Breast epithelium (tissue), 3 donors: ENCODE data around the gene GUCA2A.

Experiments
- POLR2A ChIP-seq: fragments of 450-650 bp; IDR thresholded peaks from one replicate; pipeline ENCODE4 v1.6.1; 2016; ENCODE audit warnings: antibody characterized with exemption, mild to moderate bottlenecking, moderate library complexity
- POLR2AphosphoS5 ChIP-seq, 3 donors: sonication (generic); formaldehyde crosslinking; IDR thresholded peaks; one replicate each; pipeline ENCODE4 v1.6.1; 2017; ENCODE audit warnings: antibody characterized with exemption in 3 of 3
- TF ChIP-seq, protein P1 (sequence below), 3 donors: fragments of 450-650 bp; IDR thresholded peaks; one replicate each; pipeline ENCODE4 v1.5.1; 2016 to 2017; ENCODE audit warnings: antibody characterized with exemption in 3 of 3, mild to moderate bottlenecking in 3 of 3, moderate library complexity in 3 of 3

DNA sequence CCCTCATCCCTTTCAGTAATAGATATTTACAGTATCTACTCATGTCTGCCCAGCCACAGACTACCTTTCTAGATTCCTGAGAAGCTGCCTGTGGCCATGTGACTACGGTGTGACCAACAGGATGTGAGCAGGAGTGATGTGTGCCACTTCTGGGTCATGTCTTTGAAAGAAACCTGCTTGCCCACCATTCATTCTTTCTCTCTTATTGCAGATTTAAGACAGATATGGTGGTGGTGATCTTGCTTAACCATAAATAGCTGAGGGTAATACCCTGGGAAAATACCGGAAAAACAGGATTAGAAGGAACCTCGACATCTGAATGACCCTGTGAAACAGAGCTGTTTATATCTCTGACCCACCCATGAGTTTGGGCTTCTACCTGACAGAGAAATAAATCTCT, 41.6 kb upstream of the GUCA2A start:
- TF ChIP-seq POLR2A (no peak), POLR2AphosphoS5 (IDR thresholded peaks at IDR 0.05) (no peak)
- TF ChIP-seq, protein P1, sequence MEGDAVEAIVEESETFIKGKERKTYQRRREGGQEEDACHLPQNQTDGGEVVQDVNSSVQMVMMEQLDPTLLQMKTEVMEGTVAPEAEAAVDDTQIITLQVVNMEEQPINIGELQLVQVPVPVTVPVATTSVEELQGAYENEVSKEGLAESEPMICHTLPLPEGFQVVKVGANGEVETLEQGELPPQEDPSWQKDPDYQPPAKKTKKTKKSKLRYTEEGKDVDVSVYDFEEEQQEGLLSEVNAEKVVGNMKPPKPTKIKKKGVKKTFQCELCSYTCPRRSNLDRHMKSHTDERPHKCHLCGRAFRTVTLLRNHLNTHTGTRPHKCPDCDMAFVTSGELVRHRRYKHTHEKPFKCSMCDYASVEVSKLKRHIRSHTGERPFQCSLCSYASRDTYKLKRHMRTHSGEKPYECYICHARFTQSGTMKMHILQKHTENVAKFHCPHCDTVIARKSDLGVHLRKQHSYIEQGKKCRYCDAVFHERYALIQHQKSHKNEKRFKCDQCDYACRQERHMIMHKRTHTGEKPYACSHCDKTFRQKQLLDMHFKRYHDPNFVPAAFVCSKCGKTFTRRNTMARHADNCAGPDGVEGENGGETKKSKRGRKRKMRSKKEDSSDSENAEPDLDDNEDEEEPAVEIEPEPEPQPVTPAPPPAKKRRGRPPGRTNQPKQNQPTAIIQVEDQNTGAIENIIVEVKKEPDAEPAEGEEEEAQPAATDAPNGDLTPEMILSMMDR (IDR thresholded peaks at IDR 0.05): no peak
